ENCODE data around the gene LRRC71.
A peak's percentile ranks its signal among the peaks of the same experiment; 100 is the strongest.

LRRC71 gene

DNA sequence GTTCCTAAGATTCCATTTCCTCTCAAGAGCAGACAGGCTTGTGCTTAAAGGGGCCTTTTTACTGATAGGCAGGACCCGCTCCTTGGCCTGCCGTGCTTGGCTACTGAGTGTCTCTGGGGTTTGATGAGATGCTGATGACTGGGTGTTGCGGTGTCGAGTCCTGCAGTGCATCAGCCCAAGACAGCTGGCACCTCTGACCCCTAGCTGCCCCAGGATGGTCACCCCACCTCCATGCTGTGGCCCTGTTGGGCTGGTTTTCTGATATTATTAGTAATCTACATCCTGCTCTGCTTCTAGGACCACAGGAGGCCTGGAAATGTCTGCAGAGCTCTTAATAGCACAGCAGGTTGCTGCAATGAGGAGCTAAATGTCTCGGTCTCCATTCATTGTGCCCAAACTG lies 28.7 kb downstream of the LRRC71 start:
- DNase-seq, result no peak

DNA sequence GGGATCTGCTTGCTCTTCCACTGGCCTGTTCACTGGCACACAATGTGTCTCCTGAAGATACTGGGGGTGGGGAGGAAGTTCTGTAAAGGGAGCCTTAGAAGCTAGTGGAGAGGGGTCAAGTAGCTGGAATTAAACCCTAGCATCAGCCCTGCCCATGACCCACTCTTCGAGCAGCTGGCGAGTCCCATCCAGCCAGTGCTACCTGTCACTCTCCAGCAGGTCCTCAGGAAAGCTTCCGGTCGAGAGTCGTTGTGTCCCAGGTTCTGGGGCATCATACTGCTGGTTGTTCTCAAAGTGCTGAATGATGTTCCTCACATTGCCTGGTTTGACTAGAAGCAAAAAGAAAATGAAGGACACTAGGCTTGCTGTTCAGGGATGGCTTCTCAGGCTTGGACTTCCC lies 30.9 kb downstream of the LRRC71 start:
- DNase-seq, result no peak

DNA sequence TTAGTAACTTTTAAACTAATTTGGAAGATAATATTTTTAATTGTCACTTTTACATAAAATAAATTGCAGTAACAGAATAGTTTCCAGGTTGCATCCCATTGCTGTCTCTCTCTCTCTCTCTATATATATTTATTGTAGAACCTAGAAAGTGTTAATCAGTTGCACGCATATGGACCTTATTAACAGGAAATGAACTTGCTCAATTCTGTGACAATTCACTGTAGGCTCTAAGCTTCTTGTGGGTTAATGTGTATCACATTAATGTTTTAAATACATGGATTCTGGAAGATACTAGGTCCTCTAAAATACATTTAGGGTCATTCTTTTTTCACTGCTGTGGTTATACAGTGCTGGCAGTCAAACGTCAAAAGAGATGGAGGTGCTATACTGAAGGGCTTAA lies 33.1 kb downstream of the LRRC71 start:
- no peak for DNase-seq

DNA sequence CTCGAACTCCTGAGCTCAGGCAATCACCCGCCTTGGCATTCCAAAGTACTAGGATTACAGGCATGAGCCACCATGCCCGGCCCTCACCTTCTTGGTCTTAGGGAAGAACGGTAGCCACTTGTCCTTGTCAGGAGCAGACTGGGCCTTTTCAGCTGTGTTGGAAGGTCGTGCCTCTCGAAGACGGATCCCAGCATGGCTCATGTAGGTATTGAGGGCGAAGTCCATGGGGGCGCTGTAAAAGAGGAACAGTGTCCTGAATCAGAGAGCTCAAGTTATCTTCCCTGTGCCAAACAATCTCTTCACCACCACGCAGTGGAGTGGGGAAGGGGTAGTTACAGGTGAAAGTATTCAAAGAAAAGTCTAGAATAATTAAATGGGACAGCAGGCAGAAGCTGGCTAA lies 35.9 kb downstream of the LRRC71 start:
- no peak for DNase-seq

DNA sequence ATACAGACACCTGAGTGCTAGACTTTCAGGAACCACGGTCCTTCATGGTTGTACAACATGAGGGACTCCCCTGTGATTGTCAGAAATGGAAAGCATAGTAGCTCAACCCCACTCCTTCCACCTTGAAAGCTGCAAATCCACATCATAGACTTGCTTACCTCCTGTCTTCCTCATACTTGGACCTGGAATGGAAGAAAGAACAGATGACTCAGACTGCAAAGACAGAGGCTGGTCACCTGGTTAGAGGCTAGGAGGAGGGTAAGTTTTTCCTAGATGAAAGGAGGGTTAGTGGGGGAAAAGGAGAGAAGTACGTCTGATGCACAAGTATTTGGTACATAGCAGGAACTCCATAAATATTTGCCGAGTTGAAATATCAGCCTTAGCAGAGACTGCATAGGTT lies 37.2 kb downstream of the LRRC71 start:
- DNase-seq, result no peak

DNA sequence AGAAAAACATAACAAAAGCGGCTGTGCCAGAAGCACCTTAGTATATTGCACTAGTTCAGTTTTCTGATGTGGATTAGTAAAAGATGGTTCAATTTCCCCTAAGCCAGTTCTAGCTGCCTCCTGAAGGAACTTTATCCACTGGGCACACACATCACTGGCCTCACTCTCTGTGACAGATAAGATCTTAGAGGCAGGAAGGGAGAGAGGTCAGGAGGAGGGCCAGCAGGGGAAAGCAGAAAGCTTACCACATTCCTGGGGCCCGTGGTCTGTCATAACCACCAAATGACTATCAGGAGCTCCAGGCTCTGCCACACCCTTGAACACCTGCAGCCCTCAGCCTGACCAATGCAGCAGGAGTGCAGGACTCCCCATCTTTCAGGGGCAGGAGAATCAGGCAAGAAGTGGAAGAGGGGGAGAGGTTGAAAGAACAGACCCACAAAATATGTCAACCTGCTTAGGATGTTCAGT lies 37.8 kb downstream of the LRRC71 start:
- no peak for DNase-seq

DNA sequence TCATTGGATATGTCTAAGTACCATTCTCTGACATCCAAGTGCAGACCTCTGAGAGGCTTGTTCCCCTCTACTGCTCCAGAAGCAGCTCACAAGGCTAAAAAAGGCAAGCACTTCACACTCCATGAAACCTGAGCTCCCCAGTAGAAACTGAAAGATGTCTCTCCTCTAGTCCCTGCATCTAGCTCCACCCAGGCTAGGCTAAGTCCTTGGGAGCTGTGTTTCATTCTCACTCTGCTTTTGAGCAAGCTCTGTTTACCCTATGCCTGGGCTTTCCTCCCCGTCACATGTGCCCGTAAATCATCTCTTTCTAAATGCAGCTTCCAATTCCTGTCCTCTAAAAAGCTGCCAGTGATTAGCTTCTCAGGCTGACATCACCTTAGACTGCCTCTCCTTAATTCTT lies 39.0 kb downstream of the LRRC71 start:
- no peak for DNase-seq

DNA sequence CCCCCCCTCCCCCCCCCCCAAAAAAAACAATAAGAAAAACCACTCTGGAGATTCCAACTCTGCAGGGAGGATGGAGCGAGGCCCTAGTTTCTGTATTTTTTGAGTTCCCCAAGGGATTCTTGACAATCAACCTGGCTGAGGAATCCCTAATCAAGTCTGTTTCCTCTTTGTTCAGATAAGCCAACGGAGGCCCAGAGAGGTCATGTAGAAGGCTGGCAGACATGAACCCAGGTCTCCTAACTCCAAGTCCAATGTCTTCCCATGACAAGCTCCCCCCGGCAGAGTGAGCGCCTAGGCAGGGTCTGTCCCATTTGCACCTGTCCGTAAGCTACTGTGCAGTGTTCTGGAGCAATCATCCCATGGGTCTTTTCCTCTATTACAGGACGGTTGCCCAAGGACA lies 39.5 kb downstream of the LRRC71 start:
- DNase-seq, result no peak

DNA sequence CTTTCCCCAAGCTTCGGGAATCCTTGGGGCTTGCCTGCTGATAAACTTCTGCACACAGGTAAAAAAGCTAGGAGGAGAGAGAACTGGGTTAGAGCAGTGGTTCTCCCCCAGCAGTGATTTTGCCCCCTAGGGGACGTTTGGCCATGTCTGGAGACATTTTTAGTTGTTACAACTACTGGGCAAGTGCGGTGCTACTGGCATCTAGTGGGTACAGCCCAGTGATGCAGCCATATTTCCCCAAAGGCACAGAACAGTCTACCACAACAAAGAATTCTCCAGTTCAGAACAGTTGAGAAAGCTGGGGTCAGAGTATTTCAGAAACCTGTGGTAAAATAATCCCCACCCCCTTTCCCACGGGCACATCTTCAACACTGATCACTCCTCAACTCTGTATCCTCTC lies 41.3 kb downstream of the LRRC71 start:
- DNase-seq, result peak; percentile 22

DNA sequence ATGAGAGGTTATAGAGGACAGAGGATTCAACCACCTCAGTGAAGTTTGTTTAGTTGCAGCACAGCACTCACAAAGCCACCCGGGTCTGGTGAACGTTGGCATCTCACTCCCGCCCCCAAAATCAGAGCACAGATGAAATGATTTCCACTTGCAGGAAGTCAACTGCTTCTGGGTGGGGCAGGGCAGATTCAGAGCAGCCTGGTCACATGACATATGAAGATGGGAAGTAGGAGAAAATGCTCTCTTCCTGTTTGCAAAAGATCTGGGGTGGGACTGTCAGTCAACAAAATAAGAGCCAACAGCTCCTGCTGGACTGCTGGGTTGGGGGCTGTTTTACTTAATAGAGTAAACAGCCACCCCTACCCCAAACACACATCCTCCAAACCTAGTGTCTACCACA lies 43.2 kb downstream of the LRRC71 start:
- peak; percentile 20 for DNase-seq

DNA sequence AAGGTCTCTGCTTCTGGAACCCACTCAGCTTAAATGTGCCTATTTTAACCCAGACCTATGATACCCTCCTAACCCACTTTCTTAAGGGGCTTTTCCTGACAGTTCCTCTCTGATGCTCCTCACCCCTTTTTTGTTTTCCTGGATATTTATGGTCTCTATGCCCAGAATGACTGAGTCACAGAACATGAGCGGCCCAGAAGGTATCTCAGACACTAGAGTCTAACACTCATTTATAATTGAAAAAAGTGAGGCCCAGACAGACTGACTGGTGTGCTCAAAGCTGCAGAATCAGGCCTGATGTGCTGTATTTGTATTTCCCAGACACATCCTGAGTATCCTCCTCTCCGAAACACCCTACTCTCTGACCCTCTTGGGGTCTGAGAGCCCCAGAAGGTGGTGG lies 44.0 kb downstream of the LRRC71 start:
- no peak for DNase-seq

DNA sequence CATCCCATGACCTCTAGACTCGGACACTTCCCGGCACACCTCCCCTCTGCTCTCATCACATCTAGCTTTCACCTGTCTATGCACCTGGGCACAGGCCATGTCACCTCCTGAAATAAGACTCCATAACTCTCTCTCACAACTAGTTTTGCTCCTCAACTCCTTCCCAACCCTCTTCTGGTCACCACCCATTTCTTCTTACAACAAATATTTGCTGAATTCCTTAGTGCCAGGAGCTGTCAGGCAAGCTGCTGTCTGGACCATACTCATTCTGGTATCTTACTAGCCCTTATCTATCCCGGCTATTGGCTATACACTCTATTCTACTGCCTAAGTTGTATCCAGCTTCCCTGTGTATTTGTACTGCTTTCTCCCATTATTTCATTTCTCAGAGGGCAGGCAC lies 49.1 kb downstream of the LRRC71 start:
- no peak for DNase-seq

DNA sequence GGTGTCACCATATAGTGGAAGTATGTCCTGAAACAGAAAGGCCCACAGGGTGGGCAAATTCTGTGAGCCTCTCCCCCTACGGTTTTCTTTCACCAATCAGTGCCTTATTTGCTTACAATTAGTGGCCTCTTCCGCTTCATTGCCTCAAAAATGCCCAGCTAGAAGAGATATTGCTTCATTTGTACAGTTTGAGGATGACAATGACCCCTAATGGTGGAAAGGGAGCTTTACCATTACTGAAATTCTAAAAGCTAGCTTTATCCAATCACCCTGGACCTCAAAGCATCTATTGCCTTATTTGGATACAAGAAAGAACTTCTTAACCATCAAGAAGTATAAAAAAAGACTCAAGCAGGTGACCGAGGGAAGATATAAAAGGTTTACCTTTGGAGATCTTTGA lies 49.6 kb downstream of the LRRC71 start:
- no peak for DNase-seq

DNA sequence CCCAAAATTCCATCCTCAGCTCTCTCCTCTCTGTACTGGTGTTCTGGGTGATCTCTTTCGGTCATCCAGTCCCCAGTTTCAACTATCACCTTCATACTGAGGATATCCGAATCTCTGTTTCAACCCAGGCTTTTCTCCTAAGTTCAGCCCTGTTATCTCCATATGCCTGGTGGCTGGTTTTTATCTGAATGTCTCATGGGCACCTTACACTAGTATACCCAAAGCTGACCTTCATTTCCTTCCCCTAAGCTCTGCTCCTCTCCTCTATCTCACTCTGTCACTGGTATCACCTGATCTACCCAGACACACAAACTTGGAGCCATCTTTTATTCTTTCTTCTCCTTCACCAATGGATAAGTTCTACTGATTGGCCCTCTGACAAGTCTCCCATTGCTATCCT lies 53.0 kb downstream of the LRRC71 start:
- no peak for DNase-seq

DNA sequence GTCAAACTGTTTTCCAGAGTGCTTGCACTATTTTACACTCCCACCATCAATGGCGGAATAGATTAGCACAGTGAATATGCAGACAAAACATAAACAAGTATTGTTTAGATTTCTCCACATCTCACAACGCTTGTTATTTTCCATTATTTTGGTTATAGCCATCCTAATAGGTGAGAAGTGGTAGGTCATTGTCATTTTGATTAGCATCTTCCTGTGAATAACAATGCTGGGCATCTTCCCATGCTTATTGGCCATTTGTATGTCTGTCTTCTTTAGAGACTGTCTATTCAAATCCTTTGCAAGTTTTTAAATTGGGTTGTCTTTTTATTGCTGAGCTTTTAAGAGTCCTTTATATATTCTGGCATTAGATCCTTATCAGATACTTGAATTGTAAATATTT lies 54.7 kb downstream of the LRRC71 start:
- no peak for DNase-seq

DNA sequence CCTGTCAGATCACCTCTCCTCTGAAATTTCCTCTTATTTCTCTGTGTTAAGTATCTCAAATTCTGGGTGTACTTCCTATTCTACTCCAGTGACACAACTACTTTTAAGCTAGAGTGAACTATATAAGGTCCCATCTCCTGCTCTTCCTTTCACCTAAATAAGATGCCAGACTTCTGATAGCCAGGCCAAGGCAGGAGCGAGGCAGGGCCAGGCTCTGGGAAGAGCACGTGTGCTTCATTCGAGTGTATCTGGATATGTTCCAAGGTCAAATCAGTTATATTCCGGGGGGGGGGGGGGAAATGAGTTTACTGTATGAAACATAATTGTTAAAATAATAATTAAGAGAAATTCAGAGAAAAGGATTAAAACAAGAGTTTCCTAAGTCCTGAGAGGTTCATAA lies 60.1 kb downstream of the LRRC71 start:
- no peak for DNase-seq

Measured in activated CD4-positive, alpha-beta T cell treated with anti-CD3 and anti-CD28 coated beads, Interleukin-2, amount 50 U/mL, for 1 hour (primary cell).